Neural cell (in vitro differentiated cells): ENCODE results near the gene WDTC1.

Source experiments
- EP300 ChIP-seq: fragments of 450-650 bp; conservative IDR thresholded peaks from 2 replicates; pipeline ENCODE4 v1.6.1; 2014; ENCODE audit warnings: antibody characterized with exemption, mild to moderate bottlenecking, moderate library complexity; ENCODE audit not compliant: poor library complexity, severe bottlenecking
- EZH2 ChIP-seq: fragments of 200-600, 300-800 bp; shearing (Covaris generic), sonication (generic); IDR thresholded peaks from 2 replicates; pipeline ENCODE4 v1.6.1; 2014; ENCODE audit warnings: antibody characterized with exemption, low read length, borderline replicate concordance, mild to moderate bottlenecking; ENCODE audit not compliant: insufficient read depth, poor library complexity, severe bottlenecking
- POLR2AphosphoS5 ChIP-seq: IDR thresholded peaks from 2 replicates; pipeline ENCODE4 v1.6.1; 2012
- TF ChIP-seq, protein P1 (sequence below): fragments of 450-650 bp; IDR thresholded peaks from 2 replicates; pipeline ENCODE4 v1.5.1; 2014; ENCODE audit warnings: antibody characterized with exemption, mild to moderate bottlenecking, moderate library complexity; ENCODE audit not compliant: poor library complexity, severe bottlenecking
- TF ChIP-seq, protein P2 (sequence below): IDR thresholded peaks from 2 replicates; pipeline ENCODE4 v1.6.1; 2012; ENCODE audit warnings: borderline replicate concordance

DNA sequence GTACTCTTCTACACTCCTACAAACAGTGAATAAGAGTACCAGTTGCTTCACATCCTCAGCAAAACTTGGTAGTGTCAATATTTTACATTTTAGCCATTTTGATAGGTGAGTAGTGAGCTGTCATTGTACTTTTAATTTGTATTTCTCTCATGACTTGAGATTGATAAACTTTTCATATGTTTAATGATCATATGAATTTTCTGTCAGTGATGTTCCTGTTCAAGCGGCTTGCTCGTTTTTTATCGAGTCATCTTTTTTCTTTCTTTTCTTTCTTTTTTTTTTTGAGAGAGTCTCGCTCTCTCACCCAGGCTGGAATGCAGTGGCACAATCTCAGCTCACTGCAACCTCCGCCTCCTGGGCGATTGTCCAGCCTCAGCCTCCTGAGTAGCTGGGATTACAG lies 17.0 kb upstream of the WDTC1 start:
- no peak for TF ChIP-seq EZH2
- TF ChIP-seq, protein P1, sequence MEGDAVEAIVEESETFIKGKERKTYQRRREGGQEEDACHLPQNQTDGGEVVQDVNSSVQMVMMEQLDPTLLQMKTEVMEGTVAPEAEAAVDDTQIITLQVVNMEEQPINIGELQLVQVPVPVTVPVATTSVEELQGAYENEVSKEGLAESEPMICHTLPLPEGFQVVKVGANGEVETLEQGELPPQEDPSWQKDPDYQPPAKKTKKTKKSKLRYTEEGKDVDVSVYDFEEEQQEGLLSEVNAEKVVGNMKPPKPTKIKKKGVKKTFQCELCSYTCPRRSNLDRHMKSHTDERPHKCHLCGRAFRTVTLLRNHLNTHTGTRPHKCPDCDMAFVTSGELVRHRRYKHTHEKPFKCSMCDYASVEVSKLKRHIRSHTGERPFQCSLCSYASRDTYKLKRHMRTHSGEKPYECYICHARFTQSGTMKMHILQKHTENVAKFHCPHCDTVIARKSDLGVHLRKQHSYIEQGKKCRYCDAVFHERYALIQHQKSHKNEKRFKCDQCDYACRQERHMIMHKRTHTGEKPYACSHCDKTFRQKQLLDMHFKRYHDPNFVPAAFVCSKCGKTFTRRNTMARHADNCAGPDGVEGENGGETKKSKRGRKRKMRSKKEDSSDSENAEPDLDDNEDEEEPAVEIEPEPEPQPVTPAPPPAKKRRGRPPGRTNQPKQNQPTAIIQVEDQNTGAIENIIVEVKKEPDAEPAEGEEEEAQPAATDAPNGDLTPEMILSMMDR: no peak
- TF ChIP-seq EP300: no peak
- TF ChIP-seq POLR2AphosphoS5: no peak
- TF ChIP-seq, protein P2, sequence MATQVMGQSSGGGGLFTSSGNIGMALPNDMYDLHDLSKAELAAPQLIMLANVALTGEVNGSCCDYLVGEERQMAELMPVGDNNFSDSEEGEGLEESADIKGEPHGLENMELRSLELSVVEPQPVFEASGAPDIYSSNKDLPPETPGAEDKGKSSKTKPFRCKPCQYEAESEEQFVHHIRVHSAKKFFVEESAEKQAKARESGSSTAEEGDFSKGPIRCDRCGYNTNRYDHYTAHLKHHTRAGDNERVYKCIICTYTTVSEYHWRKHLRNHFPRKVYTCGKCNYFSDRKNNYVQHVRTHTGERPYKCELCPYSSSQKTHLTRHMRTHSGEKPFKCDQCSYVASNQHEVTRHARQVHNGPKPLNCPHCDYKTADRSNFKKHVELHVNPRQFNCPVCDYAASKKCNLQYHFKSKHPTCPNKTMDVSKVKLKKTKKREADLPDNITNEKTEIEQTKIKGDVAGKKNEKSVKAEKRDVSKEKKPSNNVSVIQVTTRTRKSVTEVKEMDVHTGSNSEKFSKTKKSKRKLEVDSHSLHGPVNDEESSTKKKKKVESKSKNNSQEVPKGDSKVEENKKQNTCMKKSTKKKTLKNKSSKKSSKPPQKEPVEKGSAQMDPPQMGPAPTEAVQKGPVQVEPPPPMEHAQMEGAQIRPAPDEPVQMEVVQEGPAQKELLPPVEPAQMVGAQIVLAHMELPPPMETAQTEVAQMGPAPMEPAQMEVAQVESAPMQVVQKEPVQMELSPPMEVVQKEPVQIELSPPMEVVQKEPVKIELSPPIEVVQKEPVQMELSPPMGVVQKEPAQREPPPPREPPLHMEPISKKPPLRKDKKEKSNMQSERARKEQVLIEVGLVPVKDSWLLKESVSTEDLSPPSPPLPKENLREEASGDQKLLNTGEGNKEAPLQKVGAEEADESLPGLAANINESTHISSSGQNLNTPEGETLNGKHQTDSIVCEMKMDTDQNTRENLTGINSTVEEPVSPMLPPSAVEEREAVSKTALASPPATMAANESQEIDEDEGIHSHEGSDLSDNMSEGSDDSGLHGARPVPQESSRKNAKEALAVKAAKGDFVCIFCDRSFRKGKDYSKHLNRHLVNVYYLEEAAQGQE: no peak
